ENCODE results near the gene STXBP6.

STXBP6 gene

DNA sequence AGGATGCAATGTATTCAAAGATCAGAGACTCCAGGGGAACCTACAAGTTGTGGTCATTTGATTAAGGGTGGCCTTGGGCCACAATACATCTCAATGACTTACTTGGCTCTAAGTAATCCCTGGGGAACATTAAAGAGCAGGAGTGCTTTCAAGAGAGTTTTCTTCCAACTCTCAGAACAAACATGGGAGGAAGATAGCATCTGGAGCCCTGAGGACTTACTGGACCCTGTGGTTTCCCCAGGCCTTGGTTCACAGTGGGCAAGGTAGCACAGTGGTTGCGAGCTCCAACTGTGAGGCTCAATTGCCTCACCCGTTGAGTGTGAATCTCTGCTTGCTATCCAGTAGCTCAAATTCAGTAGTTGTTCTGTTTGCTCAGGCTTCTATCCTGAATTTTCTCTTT, 32.4 kb downstream of the STXBP6 start:
- no peak for DNase-seq (ENCODE audit: low read depth in 2 of 3, low spot score in 1 of 3)

- no peak for DNase-seq (ENCODE audit: low read depth in 2 of 3, low spot score in 1 of 3)
These were observed 34.2 kb downstream of the STXBP6 start for GRCh38 chr14:25015761-25016160.

DNA sequence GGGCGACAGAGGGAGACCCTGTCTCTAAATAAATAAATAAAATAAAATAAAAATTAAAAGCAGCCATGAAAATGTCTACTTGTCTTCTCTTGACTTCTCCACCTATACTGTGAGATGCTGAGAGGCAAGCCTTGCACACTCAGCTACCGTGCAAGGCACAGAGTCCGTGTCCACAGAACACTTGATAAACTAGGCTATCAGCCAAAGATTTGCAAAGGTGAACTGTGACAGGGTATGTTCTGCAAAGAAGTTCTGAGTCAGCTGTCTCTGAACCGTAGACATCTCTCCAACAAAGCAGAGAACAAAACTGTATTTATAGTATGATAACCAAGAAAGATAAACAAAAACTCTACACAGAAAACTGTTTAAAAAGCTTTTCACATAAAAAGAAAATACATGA, 35.5 kb downstream of the STXBP6 start:
- DNase-seq (ENCODE audit: low read depth in 2 of 3, low spot score in 1 of 3): no peak

DNA sequence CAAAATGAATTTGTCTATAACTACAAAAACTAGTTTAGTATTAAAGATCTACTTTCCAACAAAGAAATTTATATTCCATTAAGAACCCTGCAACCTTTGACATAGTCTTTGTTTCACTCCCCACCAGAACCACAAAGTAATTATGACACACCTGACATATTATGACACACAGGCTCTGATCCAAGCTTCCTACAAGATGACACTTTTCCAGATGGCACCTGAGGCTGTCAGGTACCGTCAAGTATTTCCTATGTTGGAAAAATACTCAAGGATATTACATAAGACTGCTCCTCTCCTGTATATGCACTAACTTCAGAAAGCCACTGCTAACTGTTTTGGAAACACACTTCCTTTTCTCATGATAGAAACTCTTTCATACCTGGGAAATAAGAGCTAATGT, 38.9 kb downstream of the STXBP6 start:
- DNase-seq (ENCODE audit: low read depth in 2 of 3, low spot score in 1 of 3): no peak

DNA sequence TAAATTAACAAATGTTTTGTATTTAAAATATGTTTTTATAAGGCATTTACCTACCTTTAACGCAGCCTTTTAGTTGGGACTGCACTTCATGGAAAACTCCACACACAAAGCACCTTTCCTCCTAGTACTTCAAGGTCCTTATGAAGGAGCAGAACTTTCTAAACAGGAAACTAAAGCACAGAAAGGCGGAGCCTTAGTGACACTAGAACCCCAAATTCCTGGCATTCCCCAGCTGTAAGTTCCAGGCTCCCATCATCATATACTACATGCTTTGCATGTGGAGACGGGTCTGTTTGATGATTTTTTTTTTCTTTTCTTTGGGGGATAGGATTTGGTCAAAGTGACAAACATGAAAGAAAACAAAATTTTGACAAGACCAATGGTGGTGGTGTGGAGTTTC, 39.5 kb downstream of the STXBP6 start:
- DNase-seq (ENCODE audit: low read depth in 2 of 3, low spot score in 1 of 3): no peak

- no peak for DNase-seq (ENCODE audit: low read depth in 2 of 3, low spot score in 1 of 3)
These were observed 40.1 kb downstream of the STXBP6 start for GRCh38 chr14:25009891-25010290.

- no peak for DNase-seq (ENCODE audit: low read depth in 2 of 3, low spot score in 1 of 3)
These were observed 42.1 kb downstream of the STXBP6 start for GRCh38 chr14:25007832-25008231.

GRCh38 chr14:25006961-25007795, 42.8 kb downstream of the STXBP6 start:
- no peak for DNase-seq (ENCODE audit: low read depth in 2 of 3, low spot score in 1 of 3)

DNA sequence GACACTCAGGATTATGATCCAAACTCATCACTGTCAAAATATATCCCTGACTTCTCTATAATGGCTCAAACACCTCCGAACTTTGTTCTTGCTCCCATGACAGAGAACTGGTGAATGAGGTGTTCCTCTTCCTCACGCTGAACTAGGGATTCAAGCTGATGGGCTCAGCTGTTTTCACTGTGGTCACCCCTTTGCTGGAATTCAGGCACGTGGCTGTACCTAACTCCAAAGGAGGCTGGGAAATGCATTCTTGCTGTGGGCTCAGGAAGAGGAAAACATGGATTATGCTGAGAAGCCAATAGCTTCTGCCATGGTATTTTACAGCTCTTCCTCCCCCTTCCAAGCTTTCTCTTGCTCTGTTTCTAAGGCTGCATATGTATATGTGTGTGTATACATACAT, 43.9 kb downstream of the STXBP6 start:
- DNase-seq (ENCODE audit: low read depth in 2 of 3, low spot score in 1 of 3): no peak

GRCh38 chr14:25004389-25004809, 45.5 kb downstream of the STXBP6 start:
- no peak for DNase-seq (ENCODE audit: low read depth in 2 of 3, low spot score in 1 of 3)

DNA sequence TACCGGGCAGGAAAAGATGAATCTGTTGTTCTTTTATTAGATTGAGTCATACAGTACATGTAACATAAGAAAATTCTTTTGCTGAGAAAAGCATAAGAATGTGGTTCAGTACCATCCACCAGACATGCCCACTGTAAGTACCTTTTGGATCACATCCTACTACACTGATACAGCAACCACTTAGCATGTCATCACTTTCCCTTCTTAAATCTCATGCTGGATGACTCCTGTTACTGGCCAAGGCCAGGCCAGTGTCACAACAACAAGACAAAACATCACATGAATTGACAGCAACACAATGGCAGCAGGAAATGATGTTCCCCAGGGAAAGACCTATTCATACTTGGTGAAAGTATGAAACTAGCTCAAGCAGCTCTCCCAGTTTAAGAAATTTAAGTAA, 46.4 kb downstream of the STXBP6 start:
- no peak for DNase-seq (ENCODE audit: low read depth in 2 of 3, low spot score in 1 of 3)

GRCh38 chr14:25001601-25002000, 48.3 kb downstream of the STXBP6 start:
- DNase-seq (ENCODE audit: low read depth in 2 of 3, low spot score in 1 of 3): no peak

GRCh38 chr14:25001156-25001555, 48.8 kb downstream of the STXBP6 start:
- no peak for DNase-seq (ENCODE audit: low read depth in 2 of 3, low spot score in 1 of 3)

- DNase-seq (ENCODE audit: low read depth in 2 of 3, low spot score in 1 of 3): no peak
These were observed 50.8 kb downstream of the STXBP6 start for GRCh38 chr14:24999157-24999556.

DNA sequence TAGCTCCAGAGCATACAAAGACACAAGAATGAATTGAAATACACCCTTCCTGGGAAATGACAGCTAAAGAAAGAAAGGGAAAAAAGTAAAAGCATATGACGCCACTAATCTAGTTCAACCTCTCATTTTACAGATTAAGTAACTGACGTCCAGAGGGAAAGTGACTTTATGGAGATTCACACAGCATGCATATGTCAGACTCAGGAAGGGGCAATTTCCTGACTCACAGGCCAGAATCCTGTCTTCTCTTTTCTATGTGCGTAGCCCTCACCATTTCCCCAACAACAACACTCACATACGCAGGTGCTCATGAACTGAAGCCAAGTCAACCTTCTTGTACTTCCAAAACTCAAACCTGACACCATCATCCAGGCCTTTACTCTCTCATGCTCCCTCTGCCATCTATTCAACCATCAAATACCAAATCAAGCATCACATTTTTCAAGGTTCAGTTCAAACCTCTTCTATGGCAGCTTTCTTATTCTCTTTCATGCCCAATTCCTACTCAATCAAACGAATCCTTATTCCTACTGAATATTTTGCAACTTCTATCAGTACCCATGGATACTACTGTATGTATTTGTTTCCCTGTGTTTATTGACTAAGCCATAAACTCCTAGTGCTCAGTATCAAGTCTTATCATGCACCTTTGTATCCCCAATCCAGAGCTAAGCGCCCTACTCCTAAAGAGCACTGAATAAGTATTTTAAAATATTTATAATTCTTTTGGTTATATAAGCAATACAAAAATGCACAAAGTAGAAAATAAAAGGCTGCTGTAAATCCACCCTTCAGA, 52.8 kb downstream of the STXBP6 start:
- no peak for DNase-seq (ENCODE audit: low read depth in 2 of 3, low spot score in 1 of 3)

- DNase-seq (ENCODE audit: low read depth in 2 of 3, low spot score in 1 of 3): no peak
These were observed 54.9 kb downstream of the STXBP6 start for GRCh38 chr14:24995016-24995415.

- no peak for DNase-seq (ENCODE audit: low read depth in 2 of 3, low spot score in 1 of 3)
These were observed 56.3 kb downstream of the STXBP6 start for GRCh38 chr14:24993631-24994030.

GRCh38 chr14:24992624-24993360, 57.2 kb downstream of the STXBP6 start:
- DNase-seq (ENCODE audit: low read depth in 2 of 3, low spot score in 1 of 3): no peak

DNA sequence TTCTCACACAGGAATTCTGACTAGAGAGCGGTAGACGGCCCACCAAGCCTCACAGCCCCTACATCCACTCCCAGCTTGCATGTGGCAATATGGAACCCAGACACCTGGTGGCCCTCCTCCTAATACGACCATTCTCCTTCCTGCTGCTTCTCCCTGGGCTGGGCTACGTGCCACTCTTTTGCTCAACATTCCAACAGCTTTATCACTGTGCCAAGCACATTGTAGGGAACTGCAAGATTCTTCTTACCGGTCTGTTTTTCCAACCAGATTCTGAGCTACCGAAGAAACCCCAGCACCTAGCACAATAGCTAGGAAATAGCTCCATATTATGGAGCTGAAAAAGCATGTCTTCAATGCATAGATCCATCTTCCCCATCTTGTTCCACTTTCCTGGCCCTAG, 58.1 kb downstream of the STXBP6 start:
- no peak for DNase-seq (ENCODE audit: low read depth in 2 of 3, low spot score in 1 of 3)

- no peak for DNase-seq (ENCODE audit: low read depth in 2 of 3, low spot score in 1 of 3)
These were observed 58.7 kb downstream of the STXBP6 start for GRCh38 chr14:24991288-24991687.

DNA sequence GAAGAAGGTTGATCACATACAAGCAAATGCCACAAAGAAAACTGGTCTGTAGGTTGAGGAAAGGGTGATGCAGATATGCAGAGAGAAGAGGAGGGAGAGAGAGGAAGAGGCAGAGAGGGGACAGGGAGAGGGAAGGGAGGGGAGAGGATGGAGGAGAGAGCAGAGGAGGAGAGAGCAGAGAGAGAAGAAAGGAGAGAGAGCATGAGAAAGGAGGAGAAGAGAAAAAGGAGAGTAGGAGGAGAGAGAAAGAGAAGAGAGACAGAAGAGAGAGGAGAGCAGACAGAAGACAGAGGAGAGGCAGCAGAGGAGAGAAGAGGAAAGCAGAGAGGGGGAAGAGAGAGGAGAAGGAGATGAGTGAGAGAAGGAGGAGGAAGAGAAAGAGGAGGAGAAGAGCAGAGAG, 59.2 kb downstream of the STXBP6 start:
- no peak for DNase-seq (ENCODE audit: low read depth in 2 of 3, low spot score in 1 of 3)

DNA sequence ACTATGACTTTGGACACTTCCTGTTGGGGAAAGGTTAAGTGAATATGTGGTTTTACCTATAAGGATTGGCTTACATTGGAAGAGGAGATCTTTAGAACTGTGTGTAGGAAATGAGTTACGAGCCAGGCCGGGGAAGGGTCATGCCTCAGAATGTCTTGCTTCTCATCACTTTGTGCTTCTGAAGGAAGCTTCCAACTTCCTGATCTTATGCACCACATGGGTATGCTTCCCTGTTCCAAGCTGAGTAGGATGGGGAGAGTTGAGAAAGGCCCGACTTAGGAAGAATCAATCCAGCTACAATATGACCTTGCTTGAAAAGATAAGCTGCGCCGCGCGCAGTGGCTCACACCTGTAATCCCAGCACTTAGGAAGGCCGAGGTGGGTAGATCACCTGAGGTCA, 59.9 kb downstream of the STXBP6 start:
- DNase-seq (ENCODE audit: low read depth in 2 of 3, low spot score in 1 of 3): no peak

Data from stimulated activated CD4-positive, alpha-beta T cell treated with anti-CD3 and anti-CD28 coated beads, Interleukin-12 subunit alpha, Interleukin-12 subunit beta, amount 100 ng/mL, for 48 hours (primary cell).